H9 (cell line): ENCODE data around the gene CCR2. TPM values are rescaled to one million over a fixed set of nuclear protein-coding genes. Genes with fewer than 3 reads are reported as not detected.

Experiments used
- DNase-seq: peaks from one replicate; pipeline ENCODE4 v3.0.0-alpha.2; 2017
- H2AFZ ChIP-seq: one replicate; pipeline ENCODE4 v1.6.1; 2013; ENCODE audit warnings: mild to moderate bottlenecking, low read length, control low read depth, moderate library complexity
- H2AK5ac ChIP-seq: 2 replicates; pipeline ENCODE4 v1.6.1; 2013; ENCODE audit warnings: low read length, control low read depth, mixed read lengths; ENCODE audit not compliant: insufficient read length
- H2BK120ac ChIP-seq: one replicate; pipeline ENCODE4 v1.6.1; 2013; ENCODE audit warnings: low read depth, mild to moderate bottlenecking, low read length, control low read depth, inconsistent platforms; ENCODE audit not compliant: poor library complexity, severe bottlenecking
- H2BK12ac ChIP-seq: 2 replicates; pipeline ENCODE4 v1.6.1; 2013; ENCODE audit warnings: low read length, control low read depth, mixed read lengths, low read depth; ENCODE audit not compliant: insufficient read length
- H2BK15ac ChIP-seq: 2 replicates; pipeline ENCODE4 v1.6.1; 2013; ENCODE audit warnings: low read depth, low read length, control low read depth
- H2BK20ac ChIP-seq: one replicate; pipeline ENCODE4 v1.6.1; 2013; ENCODE audit warnings: low read depth, mild to moderate bottlenecking, low read length, control low read depth, inconsistent platforms; ENCODE audit not compliant: poor library complexity, severe bottlenecking
- H2BK5ac ChIP-seq: 2 replicates; pipeline ENCODE4 v1.6.1; 2013; ENCODE audit warnings: low read length, control low read depth, mixed read lengths; ENCODE audit not compliant: insufficient read length
- H3K14ac ChIP-seq: 2 replicates; pipeline ENCODE4 v1.6.1; 2013; ENCODE audit warnings: low read length, control low read depth; ENCODE audit not compliant: insufficient read depth
- H3K18ac ChIP-seq: 2 replicates; pipeline ENCODE4 v1.6.1; 2013; ENCODE audit warnings: low read depth, mild to moderate bottlenecking, mixed read lengths, low read length, control low read depth; ENCODE audit not compliant: insufficient read length
- H3K23ac ChIP-seq: 2 replicates; pipeline ENCODE4 v1.6.1; 2013; ENCODE audit warnings: low read length, control low read depth, mixed read lengths, low read depth; ENCODE audit not compliant: insufficient read length
- H3K23me2 ChIP-seq: 2 replicates; pipeline ENCODE4 v1.6.1; 2013; ENCODE audit warnings: low read depth, mild to moderate bottlenecking, mixed read lengths, low read length, control low read depth; ENCODE audit not compliant: insufficient read length, poor library complexity, severe bottlenecking
- H3K27ac ChIP-seq: 2 replicates; pipeline ENCODE4 v1.5.1; 2013; ENCODE audit warnings: low read length, control low read depth, mixed read lengths, low read depth; ENCODE audit not compliant: insufficient read length
- H3K27me3 ChIP-seq: 2 replicates; pipeline ENCODE4 v1.6.1; 2013; ENCODE audit warnings: low read length, control low read depth, inconsistent platforms; ENCODE audit not compliant: insufficient read depth
- H3K4ac ChIP-seq: 2 replicates; pipeline ENCODE4 v1.6.1; 2013; ENCODE audit warnings: low read depth, mild to moderate bottlenecking, control low read depth, inconsistent platforms, low read length, moderate library complexity
- H3K4me1 ChIP-seq: 2 replicates; pipeline ENCODE4 v1.6.1; 2013; ENCODE audit warnings: low read length, control low read depth, inconsistent platforms; ENCODE audit not compliant: insufficient read depth
- H3K4me2 ChIP-seq: 2 replicates; pipeline ENCODE4 v1.6.1; 2013; ENCODE audit warnings: low read length, control low read depth, mixed read lengths; ENCODE audit not compliant: insufficient read length, insufficient read depth
- H3K56ac ChIP-seq: 2 replicates; pipeline ENCODE4 v1.6.1; 2013; ENCODE audit warnings: low read depth, mild to moderate bottlenecking, mixed read lengths, low read length, control low read depth; ENCODE audit not compliant: insufficient read length
- H3K79me1 ChIP-seq: 2 replicates; pipeline ENCODE4 v1.6.1; 2013; ENCODE audit warnings: low read depth, mild to moderate bottlenecking, moderate library complexity, low read length, control low read depth, inconsistent platforms; ENCODE audit not compliant: insufficient read depth, poor library complexity, severe bottlenecking
- H3K79me2 ChIP-seq: 2 replicates; pipeline ENCODE4 v1.6.1; 2013; ENCODE audit warnings: low read length, control low read depth, inconsistent platforms; ENCODE audit not compliant: insufficient read depth
- H3K9ac ChIP-seq: 2 replicates; pipeline ENCODE4 v1.6.1; 2013; ENCODE audit warnings: low read length, control low read depth, mixed read lengths; ENCODE audit not compliant: insufficient read length; ENCODE audit errors: extremely low read depth
- H3K9me3 ChIP-seq: one replicate; pipeline ENCODE4 v1.6.1; 2013; ENCODE audit warnings: low read depth, low read length, inconsistent platforms; ENCODE audit not compliant: control insufficient read depth
- H3T11ph ChIP-seq: one replicate; pipeline ENCODE4 v1.6.1; 2013; ENCODE audit warnings: mild to moderate bottlenecking, low read length, control low read depth, inconsistent platforms
- H4K20me1 ChIP-seq: one replicate; pipeline ENCODE4 v1.6.1; 2013; ENCODE audit not compliant: control insufficient read depth, insufficient read length, insufficient read depth
- H4K5ac ChIP-seq: 2 replicates; pipeline ENCODE4 v1.6.1; 2013; ENCODE audit warnings: low read depth, mild to moderate bottlenecking, mixed read lengths, low read length, control low read depth; ENCODE audit not compliant: insufficient read length
- H4K8ac ChIP-seq: replicated peaks from 2 replicates; pipeline ENCODE4 v1.6.1; 2013; ENCODE audit warnings: low read length, control low read depth, mixed read lengths, low read depth; ENCODE audit not compliant: insufficient read length
- H4K91ac ChIP-seq: 2 replicates; pipeline ENCODE4 v1.6.1; 2013; ENCODE audit warnings: low read depth, mild to moderate bottlenecking, moderate library complexity, mixed read lengths, low read length, control low read depth; ENCODE audit not compliant: insufficient read length
- H3K27ac Mint-ChIP-seq, 3 experiments: 2 replicates in 2 of 3; 3 replicates in 1 of 3; pipeline ENCODE4 v1.8.0; 2020 to 2021; ENCODE audit warnings: mixed read lengths in 3 of 3, mild to moderate bottlenecking in 1 of 3, moderate library complexity in 1 of 3
- H3K27me3 Mint-ChIP-seq: 2 replicates; pipeline ENCODE4 v1.8.0; 2021; ENCODE audit warnings: low read depth, mild to moderate bottlenecking, moderate library complexity, mixed read lengths
- H3K36me3 Mint-ChIP-seq, 3 experiments: 2 replicates in 2 of 3; 3 replicates in 1 of 3; pipeline ENCODE4 v1.8.0; 2020 to 2021; ENCODE audit warnings: low read depth in 3 of 3, mixed read lengths in 3 of 3; ENCODE audit not compliant: insufficient read depth in 1 of 3
- H3K4me1 Mint-ChIP-seq, 2 experiments: 2 replicates each; pipeline ENCODE4 v1.8.0; 2020; ENCODE audit warnings: mixed read lengths in 2 of 2
- H3K4me3 Mint-ChIP-seq, 2 experiments: 2 replicates in 1 of 2; 3 replicates in 1 of 2; pipeline ENCODE4 v1.8.0; 2020 to 2021; ENCODE audit warnings: mild to moderate bottlenecking in 2 of 2, mixed read lengths in 2 of 2, moderate library complexity in 1 of 2
- H3K9me3 Mint-ChIP-seq, 2 experiments: 2 replicates in 1 of 2; 3 replicates in 1 of 2; pipeline ENCODE4 v1.8.0; 2020; ENCODE audit warnings: mild to moderate bottlenecking in 2 of 2, mixed read lengths in 2 of 2, moderate library complexity in 1 of 2
- WGBS: extraction: QIAGEN DNeasy Blood & Tissue Kit; methylation state at CpG from one replicate; pipeline ENCODE4 v1.1.7; 2013; ENCODE audit warnings: missing lambda C conversion rate, low lambda C conversion rate, mixed read lengths; ENCODE audit not compliant: insufficient read length; ENCODE audit errors: extremely low coverage; 5-methylcytosine and 5-hydroxymethylcytosine counted together
- total RNA-seq: library from RNA; stranded (reverse); gene quantifications from 2 replicates; pipeline ENCODE4 v1.2.1, GENCODE V29; 2021
- TF ChIP-seq, protein P1 (sequence below): fragments of 200-600 bp; sonication (generic); conservative IDR thresholded peaks from 3 replicates; pipeline ENCODE4 v1.8.0; 2021; ENCODE audit warnings: antibody characterized with exemption, mild to moderate bottlenecking

Gene CCR2
- total RNA-seq, 1 experiment from 2014 or later: not detected

DNA sequence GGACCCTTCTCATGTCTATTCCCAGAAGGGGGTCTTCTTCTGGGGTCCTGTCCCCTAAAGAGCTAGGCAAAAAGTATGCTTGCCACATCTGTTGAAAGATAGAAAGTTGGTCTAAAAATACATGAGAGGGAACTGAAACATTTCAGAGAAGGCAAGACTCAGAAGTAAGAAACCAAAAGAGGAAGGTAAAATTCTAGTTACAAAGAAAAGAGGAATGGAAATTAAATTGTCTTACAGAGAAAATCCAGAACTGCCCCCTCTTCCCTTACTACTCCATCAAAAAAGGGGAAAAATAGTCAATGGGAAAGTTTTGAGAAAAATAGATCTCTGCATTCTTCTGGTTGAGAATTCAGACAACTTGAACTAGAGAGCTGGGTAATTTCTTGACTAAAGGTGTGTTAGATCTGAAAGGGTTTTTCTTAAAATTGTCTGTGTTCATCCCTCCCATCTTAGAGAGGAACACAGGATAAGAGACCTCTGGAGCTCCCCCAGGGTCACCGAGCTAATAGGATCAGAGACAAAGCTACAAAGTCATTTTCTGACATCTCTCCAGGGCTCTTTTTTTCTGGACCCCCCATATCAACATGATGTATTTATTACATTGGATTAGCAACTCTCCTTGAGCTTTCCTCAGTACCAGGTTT, 32.3 kb upstream of the CCR2 start:
- Mint-ChIP-seq H3K4me3 (no peak overlapping the region), H3K4me1 (no peaks in the 10 kb centered on the region), H3K36me3 (no peaks in the 10 kb centered on the region), H3K27me3 (peaks cover 8% of the 10 kb centered on the region), H3K27ac (no peak overlapping the region), H3K9me3 (peaks cover 12 to 21% of the 10 kb centered on the region in 2 experiments; a peak in 4 of 5 replicates)
- Histone ChIP-seq H2AFZ (no peak overlapping the region), H2BK12ac (no peak overlapping the region), H3K14ac (no peak overlapping the region), H3K27me3 (no peaks in the 10 kb centered on the region; the same call in 1 of the 2 replicates), H4K91ac (no peak overlapping the region), H2BK120ac (no peak overlapping the region), H3K23me2 (no peaks in the 10 kb centered on the region), H3T11ph (no peak overlapping the region), H3K27ac (no peak overlapping the region), H3K23ac (no peak overlapping the region), H4K20me1 (no peaks in the 10 kb centered on the region), H2AK5ac (no peak overlapping the region), H4K8ac (no peak overlapping the region), H3K4me2 (no peak overlapping the region), H3K79me2 (no peaks in the 10 kb centered on the region), H3K4ac (no peak overlapping the region), H2BK5ac (no peak overlapping the region), H2BK15ac (no peak overlapping the region), H3K4me1 (no peaks in the 10 kb centered on the region), H3K56ac (no peak overlapping the region), H3K9ac (no peak overlapping the region), H2BK20ac (no peak overlapping the region), H3K18ac (no peak overlapping the region), H3K79me1 (no peaks in the 10 kb centered on the region), H3K9me3 (no peaks in the 10 kb centered on the region), H4K5ac (no peak overlapping the region)
- no CpG with 5 or more reads among the region's 1 CpG for WGBS
- TF ChIP-seq, protein P1, sequence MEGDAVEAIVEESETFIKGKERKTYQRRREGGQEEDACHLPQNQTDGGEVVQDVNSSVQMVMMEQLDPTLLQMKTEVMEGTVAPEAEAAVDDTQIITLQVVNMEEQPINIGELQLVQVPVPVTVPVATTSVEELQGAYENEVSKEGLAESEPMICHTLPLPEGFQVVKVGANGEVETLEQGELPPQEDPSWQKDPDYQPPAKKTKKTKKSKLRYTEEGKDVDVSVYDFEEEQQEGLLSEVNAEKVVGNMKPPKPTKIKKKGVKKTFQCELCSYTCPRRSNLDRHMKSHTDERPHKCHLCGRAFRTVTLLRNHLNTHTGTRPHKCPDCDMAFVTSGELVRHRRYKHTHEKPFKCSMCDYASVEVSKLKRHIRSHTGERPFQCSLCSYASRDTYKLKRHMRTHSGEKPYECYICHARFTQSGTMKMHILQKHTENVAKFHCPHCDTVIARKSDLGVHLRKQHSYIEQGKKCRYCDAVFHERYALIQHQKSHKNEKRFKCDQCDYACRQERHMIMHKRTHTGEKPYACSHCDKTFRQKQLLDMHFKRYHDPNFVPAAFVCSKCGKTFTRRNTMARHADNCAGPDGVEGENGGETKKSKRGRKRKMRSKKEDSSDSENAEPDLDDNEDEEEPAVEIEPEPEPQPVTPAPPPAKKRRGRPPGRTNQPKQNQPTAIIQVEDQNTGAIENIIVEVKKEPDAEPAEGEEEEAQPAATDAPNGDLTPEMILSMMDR: no peak
- no peak for DNase-seq
